Loucy (cell line): ENCODE measurements around the gene FRRS1L.

Source experiments
- H2AFZ ChIP-seq: fragments of 200-600 bp; sonication (generic); 2 replicates; pipeline ENCODE4 v1.6.0; 2016; ENCODE audit warnings: antibody characterized with exemption, mild to moderate bottlenecking, low read length, moderate library complexity
- H3F3A ChIP-seq: fragments of 200-600 bp; 2 replicates; pipeline ENCODE4 v1.6.0; 2016; ENCODE audit warnings: antibody characterized with exemption, low read depth, mild to moderate bottlenecking
- H3K27me3 ChIP-seq: fragments of 200-600 bp; sonication (generic); 2 replicates; pipeline ENCODE4 v1.6.1; 2014; ENCODE audit warnings: low read length, mild to moderate bottlenecking; ENCODE audit not compliant: insufficient read depth, poor library complexity, severe bottlenecking
- H3K36me3 ChIP-seq: fragments of 200-600 bp; sonication (generic); 2 replicates; pipeline ENCODE4 v1.6.1; 2016; ENCODE audit warnings: low read length; ENCODE audit not compliant: insufficient read depth
- H3K4me1 ChIP-seq: fragments of 200-600 bp; sonication (generic); 2 replicates; pipeline ENCODE4 v1.5.1; 2014; ENCODE audit warnings: low read length, mild to moderate bottlenecking; ENCODE audit not compliant: insufficient read depth, poor library complexity, severe bottlenecking
- H3K4me2 ChIP-seq: fragments of 200-600 bp; sonication (generic); 2 replicates; pipeline ENCODE4 v1.6.0; 2014; ENCODE audit warnings: antibody characterized with exemption, low read length, low read depth, mild to moderate bottlenecking; ENCODE audit not compliant: poor library complexity, severe bottlenecking
- H3K4me3 ChIP-seq: fragments of 200-600 bp; sonication (generic); 2 replicates; pipeline ENCODE4 v1.5.1; 2014; ENCODE audit warnings: low read length, mild to moderate bottlenecking, mixed read lengths; ENCODE audit not compliant: poor library complexity, severe bottlenecking
- H3K79me2 ChIP-seq: fragments of 200-600 bp; sonication (generic); 2 replicates; pipeline ENCODE4 v1.6.1; 2014; ENCODE audit warnings: low read length; ENCODE audit not compliant: insufficient read depth
- H3K9ac ChIP-seq: fragments of 200-600 bp; sonication (generic); 2 replicates; pipeline ENCODE4 v1.6.0; 2014; ENCODE audit warnings: mild to moderate bottlenecking, low read depth, low read length, moderate library complexity; ENCODE audit not compliant: poor library complexity, severe bottlenecking
- H3K9me2 ChIP-seq: fragments of 200-600 bp; sonication (generic); replicated peaks from 2 replicates; pipeline ENCODE4 v1.6.1; 2016; ENCODE audit warnings: low read depth, low read length, mixed read lengths
- H3K9me3 ChIP-seq: fragments of 200-600 bp; sonication (generic); 2 replicates; pipeline ENCODE4 v1.6.1; 2014; ENCODE audit warnings: mild to moderate bottlenecking, antibody characterized with exemption, low read length, low read depth; ENCODE audit not compliant: insufficient read depth
- H4K20me1 ChIP-seq: fragments of 200-600 bp; sonication (generic); 2 replicates; pipeline ENCODE4 v1.6.0; 2014; ENCODE audit warnings: antibody characterized with exemption, low read length, mild to moderate bottlenecking; ENCODE audit not compliant: insufficient read depth, poor library complexity, severe bottlenecking
- CTCF ChIP-seq: fragments of 200-600 bp; sonication (generic); conservative IDR thresholded peaks from 2 replicates; pipeline ENCODE4 v1.5.1; 2014; ENCODE audit warnings: mild to moderate bottlenecking, antibody characterized with exemption, low read length
- EZH2phosphoT487 ChIP-seq: fragments of 200-600 bp; IDR thresholded peaks from 2 replicates; pipeline ENCODE4 v1.6.1; 2018; ENCODE audit warnings: antibody characterized with exemption, mild to moderate bottlenecking, moderate library complexity, borderline replicate concordance

FRRS1L gene

GRCh38 chr9:109101202-109101595 is 65.8 kb downstream of the FRRS1L start:
- Histone ChIP-seq H3K4me2 (peak overlapping the region; percentile 80), H3K9ac (peak overlapping the region; percentile 60)

GRCh38 chr9:109100543-109101201 is 66.4 kb downstream of the FRRS1L start:
- peaks cover 93% of the 10 kb centered on the region for H3K79me2 ChIP-seq
- peaks cover 9% of the 10 kb centered on the region; the same call in 1 of the 2 replicates for H3K9me3 ChIP-seq
- H3F3A ChIP-seq = peaks cover 3% of the 10 kb centered on the region; the same call in 1 of the 2 replicates
- H3K9ac ChIP-seq = no peak overlapping the region
- no peak overlapping the region for H2AFZ ChIP-seq
- no peak overlapping the region for H3K4me3 ChIP-seq
- TF ChIP-seq EZH2phosphoT487 (no peak), CTCF (no peak)
- peaks cover 59% of the 10 kb centered on the region for H3K36me3 ChIP-seq
- no peaks in the 10 kb centered on the region for H3K9me2 ChIP-seq
- H3K4me2 ChIP-seq = peak overlapping the region; percentile 80
- H4K20me1 ChIP-seq = peaks cover 50% of the 10 kb centered on the region
- H3K27me3 ChIP-seq = no peaks in the 10 kb centered on the region
- H3K4me1 ChIP-seq = peaks cover 30% of the 10 kb centered on the region

More at GRCh38 chr9:109101202-109101595, 65.8 kb downstream of the FRRS1L start:
- Histone ChIP-seq H3K4me3 (peak overlapping the region; percentile 58), H3K9me2 (no peaks in the 10 kb centered on the region), H3K9me3 (peaks cover 9% of the 10 kb centered on the region; the same call in 1 of the 2 replicates), H3K4me1 (peaks cover 30% of the 10 kb centered on the region), H3K79me2 (peaks cover 92% of the 10 kb centered on the region), H3K27me3 (no peaks in the 10 kb centered on the region), H3F3A (peaks cover 3% of the 10 kb centered on the region; the same call in 1 of the 2 replicates), H3K36me3 (peaks cover 56% of the 10 kb centered on the region), H4K20me1 (peaks cover 47% of the 10 kb centered on the region), H2AFZ (no peak overlapping the region)
- TF ChIP-seq CTCF = no peak

GRCh38 chr9:109098960-109099308 is 68.1 kb downstream of the FRRS1L start:
- no peak overlapping the region for H3K4me2 ChIP-seq
- H3K4me3 ChIP-seq = no peak overlapping the region
- H3K4me1 ChIP-seq = peaks cover 30% of the 10 kb centered on the region
- peaks cover 9% of the 10 kb centered on the region; the same call in 1 of the 2 replicates for H3K9me3 ChIP-seq
- H3K27me3 ChIP-seq = no peaks in the 10 kb centered on the region
- H3K9me2 ChIP-seq = no peaks in the 10 kb centered on the region
- peaks cover 61% of the 10 kb centered on the region for H3K36me3 ChIP-seq
- H2AFZ ChIP-seq = no peak overlapping the region
- H3K79me2 ChIP-seq = peaks cover 95% of the 10 kb centered on the region
- TF ChIP-seq EZH2phosphoT487 = no peak
- no peak for TF ChIP-seq CTCF
- no peak overlapping the region for H3K9ac ChIP-seq
- peaks cover 3% of the 10 kb centered on the region; the same call in 1 of the 2 replicates for H3F3A ChIP-seq
- H4K20me1 ChIP-seq = peaks cover 54% of the 10 kb centered on the region
